ENCODE data around the gene ANKH. TPM values are rescaled to one million over a fixed set of nuclear protein-coding genes. Genes with fewer than 3 reads are reported as not detected.
"Not testable (repeated sequence)": the region's sequence is repeated elsewhere in the genome, so short reads cannot be mapped to it uniquely, and the experiment has no call there.

Gene ANKH
- polyA plus RNA-seq (2013): 9.7 and 10.1 TPM in 2 replicates

GRCh38 chr5:14871214-14872069, at the start of gene ANKH:
Gene ANKH, minus strand, starts transcription at chr5:14871778. Its CDS starts 331 bp downstream, at chr5:14871447.
- Histone ChIP-seq H4K8ac (ENCODE audit: low read depth, low read length) (peak within 1 kb of the TSS; percentile 95), H3K23ac (ENCODE audit: low read length) (no peak within 1 kb of the TSS), H4K12ac (ENCODE audit: low read depth, low read length) (peak within 1 kb of the TSS; percentile 91), H3K79me2 (ENCODE audit: control insufficient read depth, insufficient read depth, low read length, poor library complexity) (peaks cover 6% of the 10 kb centered on the region), H3K4me2 (ENCODE audit: low read length) (peak within 1 kb of the TSS; percentile 97), H3K27me3 (ENCODE audit: insufficient read depth, low read length) (no peaks in the 10 kb centered on the region), H3K4ac (ENCODE audit: low read depth, low read length) (peak within 1 kb of the TSS; percentile 84), H2BK12ac (ENCODE audit: low read length) (peak within 1 kb of the TSS; percentile 79), H2AK5ac (ENCODE audit: low read length) (peak within 1 kb of the TSS; percentile 66), H4K91ac (ENCODE audit: low read depth, low read length) (peak within 1 kb of the TSS; percentile 95), H3K14ac (ENCODE audit: low read length) (peak within 1 kb of the TSS; percentile 97), H3K27ac (ENCODE audit: low read depth, low read length) (peak within 1 kb of the TSS; percentile 45), H2BK5ac (ENCODE audit: low read depth, low read length, poor library complexity) (peak within 1 kb of the TSS; percentile 91), H3K36me3 (ENCODE audit: control insufficient read depth in 1 of 2, insufficient read depth in 2 of 2, low read length in 2 of 2) (no peaks in the 10 kb centered on the region), H2BK120ac (ENCODE audit: insufficient read depth, low read length, poor library complexity) (peak within 1 kb of the TSS; percentile 95), H3K79me1 (ENCODE audit: low read length) (peaks cover 10% of the 10 kb centered on the region), H2AFZ (ENCODE audit: insufficient read depth, low read length, poor library complexity) (peak within 1 kb of the TSS; percentile 59), H3K4me3 (ENCODE audit: low read depth, low read length) (peak within 1 kb of the TSS; percentile 81), H3K18ac (ENCODE audit: low read length) (peak within 1 kb of the TSS; percentile 91), H3K9ac (ENCODE audit: low read length) (peak within 1 kb of the TSS; percentile 90), H3K4me1 (ENCODE audit: control insufficient read depth in 1 of 2, insufficient read depth in 2 of 2, low read length in 2 of 2) (peaks cover 0 to 5% of the 10 kb centered on the region in 2 experiments), H3K9me3 (ENCODE audit: insufficient read depth, low read depth, low read length) (no peaks in the 10 kb centered on the region)
- WGBS (ENCODE audit: extremely low coverage, insufficient coverage, insufficient read length): no CpG with 5 or more reads among the region's 115 CpGs
- DNase-seq: peak; percentile 53 to 77

GRCh38 chr5:14920121-14920520, 48.5 kb upstream of the ANKH start:
- no peak overlapping the region for H4K12ac ChIP-seq (ENCODE audit: low read depth, low read length)
- H3K9me3 ChIP-seq (ENCODE audit: insufficient read depth, low read depth, low read length): peaks cover 1% of the 10 kb centered on the region
- no peak overlapping the region for H3K4me3 ChIP-seq (ENCODE audit: low read depth, low read length)
- H2BK12ac ChIP-seq (ENCODE audit: low read length): no peak overlapping the region
- H4K91ac ChIP-seq (ENCODE audit: low read depth, low read length): no peak overlapping the region
- no peaks in the 10 kb centered on the region for H3K36me3 ChIP-seq (ENCODE audit: control insufficient read depth in 1 of 2, insufficient read depth in 2 of 2, low read length in 2 of 2)
- H3K18ac ChIP-seq (ENCODE audit: low read length): no peak overlapping the region
- H2AFZ ChIP-seq (ENCODE audit: insufficient read depth, low read length, poor library complexity): no peak overlapping the region
- no peaks in the 10 kb centered on the region for H3K79me2 ChIP-seq (ENCODE audit: control insufficient read depth, insufficient read depth, low read length, poor library complexity)
- no peak overlapping the region for H3K4me2 ChIP-seq (ENCODE audit: low read length)
- no peak overlapping the region for H2AK5ac ChIP-seq (ENCODE audit: low read length)
- H3K27ac ChIP-seq (ENCODE audit: low read depth, low read length): no peak overlapping the region
- H3K9ac ChIP-seq (ENCODE audit: low read length): no peak overlapping the region
- no peak overlapping the region for H4K8ac ChIP-seq (ENCODE audit: low read depth, low read length)
- no peak overlapping the region for H2BK5ac ChIP-seq (ENCODE audit: low read depth, low read length, poor library complexity)
- no peak for DNase-seq
- no peak overlapping the region for H3K14ac ChIP-seq (ENCODE audit: low read length)
- H3K27me3 ChIP-seq (ENCODE audit: insufficient read depth, low read length): no peaks in the 10 kb centered on the region
- H3K79me1 ChIP-seq (ENCODE audit: low read length): no peaks in the 10 kb centered on the region
- H3K4ac ChIP-seq (ENCODE audit: low read depth, low read length): no peak overlapping the region
- H3K4me1 ChIP-seq (ENCODE audit: control insufficient read depth in 1 of 2, insufficient read depth in 2 of 2, low read length in 2 of 2): no peaks in the 10 kb centered on the region
- no peak overlapping the region for H3K23ac ChIP-seq (ENCODE audit: low read length)
- WGBS (ENCODE audit: extremely low coverage, insufficient coverage, insufficient read length): no CpG with 5 or more reads among the region's 3 CpGs
- H2BK120ac ChIP-seq (ENCODE audit: insufficient read depth, low read length, poor library complexity): no peak overlapping the region

DNA sequence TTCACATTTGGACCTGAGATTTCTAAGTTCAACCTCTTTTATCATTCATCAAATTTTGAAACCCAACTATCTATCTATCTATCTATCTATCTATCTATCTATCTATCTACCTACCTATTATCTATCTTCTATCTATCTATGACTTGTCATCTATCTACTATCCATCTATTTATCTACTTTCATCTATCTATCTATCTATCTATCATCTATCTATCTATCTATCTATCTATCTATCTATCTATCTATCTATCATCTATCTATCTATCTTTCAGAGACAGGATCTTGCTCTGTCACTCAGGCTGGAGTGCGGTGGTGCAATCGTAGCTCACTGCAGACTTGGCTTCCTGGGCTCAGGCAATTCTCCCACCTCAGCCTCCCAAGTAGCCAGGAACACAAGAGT, 47.5 kb upstream of the ANKH start:
- not testable (repeated sequence) for H3K23ac ChIP-seq (ENCODE audit: low read length); H2BK120ac ChIP-seq (ENCODE audit: insufficient read depth, low read length, poor library complexity); H3K4me2 ChIP-seq (ENCODE audit: low read length); H3K4ac ChIP-seq (ENCODE audit: low read depth, low read length); H2AK5ac ChIP-seq (ENCODE audit: low read length); H2BK12ac ChIP-seq (ENCODE audit: low read length); H3K4me3 ChIP-seq (ENCODE audit: low read depth, low read length); H2AFZ ChIP-seq (ENCODE audit: insufficient read depth, low read length, poor library complexity); H2BK5ac ChIP-seq (ENCODE audit: low read depth, low read length, poor library complexity); H4K12ac ChIP-seq (ENCODE audit: low read depth, low read length); H3K14ac ChIP-seq (ENCODE audit: low read length); H3K9me3 ChIP-seq (ENCODE audit: insufficient read depth, low read depth, low read length); H3K27me3 ChIP-seq (ENCODE audit: insufficient read depth, low read length); H3K4me1 ChIP-seq (ENCODE audit: control insufficient read depth in 1 of 2, insufficient read depth in 2 of 2, low read length in 2 of 2); H3K27ac ChIP-seq (ENCODE audit: low read depth, low read length); H4K91ac ChIP-seq (ENCODE audit: low read depth, low read length); H3K18ac ChIP-seq (ENCODE audit: low read length); H3K36me3 ChIP-seq (ENCODE audit: control insufficient read depth in 1 of 2, insufficient read depth in 2 of 2, low read length in 2 of 2); H3K79me2 ChIP-seq (ENCODE audit: control insufficient read depth, insufficient read depth, low read length, poor library complexity); H4K8ac ChIP-seq (ENCODE audit: low read depth, low read length); H3K79me1 ChIP-seq (ENCODE audit: low read length); H3K9ac ChIP-seq (ENCODE audit: low read length)
- DNase-seq: peak in 1 of 2 donors; percentile 68
- WGBS (ENCODE audit: extremely low coverage, insufficient coverage, insufficient read length): no CpG with 5 or more reads among the region's 2 CpGs

- Histone ChIP-seq H3K9ac (ENCODE audit: low read length) (no peak overlapping the region), H3K14ac (ENCODE audit: low read length) (no peak overlapping the region), H3K23ac (ENCODE audit: low read length) (no peak overlapping the region), H2BK5ac (ENCODE audit: low read depth, low read length, poor library complexity) (no peak overlapping the region), H3K4me2 (ENCODE audit: low read length) (no peak overlapping the region), H3K4me3 (ENCODE audit: low read depth, low read length) (no peak overlapping the region), H3K18ac (ENCODE audit: low read length) (no peak overlapping the region), H4K8ac (ENCODE audit: low read depth, low read length) (no peak overlapping the region), H3K9me3 (ENCODE audit: insufficient read depth, low read depth, low read length) (peaks cover 1% of the 10 kb centered on the region), H3K4ac (ENCODE audit: low read depth, low read length) (no peak overlapping the region), H4K12ac (ENCODE audit: low read depth, low read length) (no peak overlapping the region), H3K4me1 (ENCODE audit: control insufficient read depth in 1 of 2, insufficient read depth in 2 of 2, low read length in 2 of 2) (no peaks in the 10 kb centered on the region), H2AK5ac (ENCODE audit: low read length) (no peak overlapping the region), H3K36me3 (ENCODE audit: control insufficient read depth in 1 of 2, insufficient read depth in 2 of 2, low read length in 2 of 2) (no peaks in the 10 kb centered on the region), H3K27ac (ENCODE audit: low read depth, low read length) (no peak overlapping the region), H2BK120ac (ENCODE audit: insufficient read depth, low read length, poor library complexity) (no peak overlapping the region), H3K79me2 (ENCODE audit: control insufficient read depth, insufficient read depth, low read length, poor library complexity) (no peaks in the 10 kb centered on the region), H2AFZ (ENCODE audit: insufficient read depth, low read length, poor library complexity) (no peak overlapping the region), H4K91ac (ENCODE audit: low read depth, low read length) (no peak overlapping the region), H2BK12ac (ENCODE audit: low read length) (no peak overlapping the region), H3K27me3 (ENCODE audit: insufficient read depth, low read length) (no peaks in the 10 kb centered on the region), H3K79me1 (ENCODE audit: low read length) (no peaks in the 10 kb centered on the region)
- no peak for DNase-seq
- WGBS (ENCODE audit: extremely low coverage, insufficient coverage, insufficient read length): no CpG with 5 or more reads among the region's 2 CpGs
Observed at GRCh38 chr5:14917719-14918118, 46.1 kb upstream of the ANKH start.
